HepG2 (cell line): ENCODE data around the gene KTI12. TPM values are rescaled to one million over a fixed set of nuclear protein-coding genes. Genes with fewer than 3 reads are reported as not detected.

Experiments
- ADNP ChIP-seq: sonication (generic); formaldehyde crosslinking; IDR thresholded peaks from 2 replicates; pipeline ENCODE4 v1.4.0; 2020; ENCODE audit warnings: missing genetic modification reagents
- CHD4 ChIP-seq: fragments of 200-600 bp; sonication (generic); IDR thresholded peaks from 2 replicates; pipeline ENCODE4 v1.7.0; 2017; ENCODE audit warnings: mild to moderate bottlenecking, low read length, borderline replicate concordance
- KDM6A ChIP-seq: IDR thresholded peaks from 2 replicates; pipeline ENCODE4 v1.6.1; 2016; ENCODE audit warnings: low read depth
- PRMT3 ChIP-seq: sonication (generic); formaldehyde crosslinking; IDR thresholded peaks from 2 replicates; pipeline ENCODE4 v1.8.1; 2022; ENCODE audit warnings: low read depth, mild to moderate bottlenecking, moderate library complexity, missing genetic modification reagents, borderline replicate concordance
- SIN3A ChIP-seq: IDR thresholded peaks from 2 replicates; pipeline ENCODE4 v1.6.1; 2011; ENCODE audit warnings: low read depth, mild to moderate bottlenecking, control low read depth, low read length, borderline replicate concordance
- TCF12 ChIP-seq, 2 experiments: fragments of 450-650 bp in 1 of 2; sonication (generic) in 1 of 2; formaldehyde crosslinking in 1 of 2; IDR thresholded peaks; 2 replicates each; pipeline versions ENCODE4 v1.6.1 to v1.8.0; 2017 to 2022; ENCODE audit warnings: antibody characterized with exemption in 1 of 2, mild to moderate bottlenecking in 1 of 2, missing genetic modification reagents in 1 of 2, moderate library complexity in 1 of 2
- ZNF143 ChIP-seq: sonication (generic); formaldehyde crosslinking; IDR thresholded peaks from 2 replicates; pipeline ENCODE4 v1.4.0; 2020; ENCODE audit warnings: missing genetic modification reagents
- ZNF34 ChIP-seq: sonication (generic); formaldehyde crosslinking; IDR thresholded peaks from 2 replicates; pipeline ENCODE4 v1.4.0; 2020; ENCODE audit warnings: mild to moderate bottlenecking, missing genetic modification reagents, borderline replicate concordance
- ZNF343 ChIP-seq: sonication (generic); formaldehyde crosslinking; IDR thresholded peaks from 2 replicates; pipeline ENCODE4 v1.4.0; 2020; ENCODE audit warnings: mild to moderate bottlenecking, missing genetic modification reagents
- ZNF816 ChIP-seq: sonication (generic); formaldehyde crosslinking; IDR thresholded peaks from 2 replicates; pipeline ENCODE4 v1.8.0; 2022; ENCODE audit warnings: missing genetic modification reagents, mild to moderate bottlenecking, borderline replicate concordance
- polyA plus RNA-seq, 8 experiments: library from polyadenylated mRNA; depleted of rRNA in 3 of 8; stranded (reverse) in 7 of 8; unstranded in 1 of 8; fragments of >200 nt; fragmentation: Illumina TruSeq in 4 of 8; extraction: Trizol in 4 of 8; gene quantifications; 2 replicates each; pipeline versions ENCODE4 v1.2.1 to v1.2.3, GENCODE V29; 2011 to 2016; ENCODE audit warnings: low read depth in 4 of 8, missing spikeins in 1 of 8, mixed read lengths in 1 of 8; ENCODE audit not compliant: insufficient read depth in 1 of 8
- total RNA-seq, 5 experiments: library from RNA; depleted of rRNA; stranded (reverse); fragments of >200 nt; fragmentation: Illumina TruSeq; extraction: Trizol; gene quantifications; 2 replicates each; pipeline ENCODE4 v1.2.3, GENCODE V29; 2016; ENCODE audit warnings: low read depth in 1 of 5
- TF ChIP-seq, protein P1 (sequence below), 2 experiments: sonication (generic) in 1 of 2; formaldehyde crosslinking in 1 of 2; IDR thresholded peaks; 2 replicates each; pipeline versions ENCODE4 v1.5.1 to v1.6.1; 2011 to 2020; ENCODE audit warnings: borderline replicate concordance in 1 of 2, low read depth in 1 of 2, low read length in 1 of 2, mild to moderate bottlenecking in 1 of 2, missing genetic modification reagents in 1 of 2, moderate library complexity in 1 of 2
- TF ChIP-seq, protein P2 (sequence below): sonication (generic); formaldehyde crosslinking; IDR thresholded peaks from 2 replicates; pipeline ENCODE4 v1.4.0; 2020; ENCODE audit warnings: low read depth, mild to moderate bottlenecking, missing genetic modification reagents
- TF ChIP-seq, protein P3 (sequence below): sonication (generic); formaldehyde crosslinking; IDR thresholded peaks from one replicate; pipeline ENCODE4 v1.5.1; 2020; ENCODE audit warnings: mild to moderate bottlenecking, missing genetic modification reagents; ENCODE audit errors: not compliant biosample characterization

KTI12 gene
- total and polyA plus RNA-seq, 2 of the 13 experiments (the other 11 are each of a cell fraction or from before 2014, with no cell fraction given): 7.4 to 10.2 TPM

DNA sequence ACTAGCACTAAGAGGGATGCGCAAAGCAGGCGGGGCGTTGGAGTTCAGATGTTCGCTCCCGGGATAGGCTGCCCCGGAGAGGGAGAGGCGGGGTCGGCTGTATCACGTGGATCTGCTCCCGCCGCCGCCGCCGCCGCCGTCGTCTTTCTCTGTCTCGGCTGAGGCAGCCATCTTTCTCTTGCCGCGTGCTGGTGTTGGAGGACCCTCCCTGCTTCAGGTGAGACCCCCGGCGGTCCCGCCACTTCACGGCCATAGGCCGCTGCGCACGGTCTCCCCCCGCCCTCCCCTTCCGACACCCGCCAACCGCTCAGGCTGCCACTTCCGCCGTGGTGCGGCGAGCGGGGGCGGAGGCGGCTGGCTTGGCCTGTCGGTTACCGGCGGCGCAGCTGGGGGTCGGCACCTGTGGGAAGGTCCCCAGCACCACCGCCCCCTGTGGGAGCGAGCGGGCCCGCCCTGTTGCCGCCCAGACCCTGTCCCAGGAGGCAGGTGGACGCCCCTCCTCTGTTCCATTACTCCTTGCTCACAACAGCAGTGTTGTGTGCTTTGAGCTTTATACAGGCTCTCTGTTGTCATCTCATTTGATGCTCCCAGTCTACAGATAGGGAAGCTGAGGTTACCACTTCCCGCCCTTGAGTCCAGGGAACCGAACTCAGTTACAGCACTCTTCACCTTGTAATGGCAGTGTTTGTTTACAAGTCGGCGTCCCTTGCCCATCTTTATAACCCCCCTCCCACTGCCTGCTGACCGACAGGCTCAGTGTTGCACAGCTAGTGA, 22.7 kb upstream of the KTI12 start, which contains the start of gene BTF3L4 (continued):
- TF ChIP-seq SIN3A: peak; percentile 60; the same call in 1 of the 2 replicates
- TF ChIP-seq ZNF34 (CRISPR knock-in tag): no peak
- TF ChIP-seq CHD4: peak; percentile 18; the same call in 1 of the 2 replicates
- TF ChIP-seq PRMT3: peak; percentile 68; the same call in 1 of the 2 replicates
- TF ChIP-seq ZNF143 (CRISPR knock-in tag): peak; percentile 88
- TF ChIP-seq ADNP: 0 out of 2 replicates have a peak, but pooled peaks have one; percentile 14
- TF ChIP-seq ZNF816 (CRISPR knock-in tag): no peak
- TF ChIP-seq, protein P1, sequence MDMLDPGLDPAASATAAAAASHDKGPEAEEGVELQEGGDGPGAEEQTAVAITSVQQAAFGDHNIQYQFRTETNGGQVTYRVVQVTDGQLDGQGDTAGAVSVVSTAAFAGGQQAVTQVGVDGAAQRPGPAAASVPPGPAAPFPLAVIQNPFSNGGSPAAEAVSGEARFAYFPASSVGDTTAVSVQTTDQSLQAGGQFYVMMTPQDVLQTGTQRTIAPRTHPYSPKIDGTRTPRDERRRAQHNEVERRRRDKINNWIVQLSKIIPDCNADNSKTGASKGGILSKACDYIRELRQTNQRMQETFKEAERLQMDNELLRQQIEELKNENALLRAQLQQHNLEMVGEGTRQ (IDR thresholded peaks at IDR 0.05; ENCODE audit: low read depth, low read length): no peak
- TF ChIP-seq, protein P1 (CRISPR knock-in tag; IDR thresholded peaks at IDR 0.05; ENCODE audit: borderline replicate concordance): peak; percentile 82; the same call in 1 of the 2 replicates
- no peak for TF ChIP-seq ZNF343 (CRISPR knock-in tag)
- no peak for TF ChIP-seq TCF12 (IDR thresholded peaks at IDR 0.05)
- no peak for TF ChIP-seq TCF12 (CRISPR knock-in tag; IDR thresholded peaks at IDR 0.05)
- no peak for TF ChIP-seq KDM6A
- TF ChIP-seq, protein P2, sequence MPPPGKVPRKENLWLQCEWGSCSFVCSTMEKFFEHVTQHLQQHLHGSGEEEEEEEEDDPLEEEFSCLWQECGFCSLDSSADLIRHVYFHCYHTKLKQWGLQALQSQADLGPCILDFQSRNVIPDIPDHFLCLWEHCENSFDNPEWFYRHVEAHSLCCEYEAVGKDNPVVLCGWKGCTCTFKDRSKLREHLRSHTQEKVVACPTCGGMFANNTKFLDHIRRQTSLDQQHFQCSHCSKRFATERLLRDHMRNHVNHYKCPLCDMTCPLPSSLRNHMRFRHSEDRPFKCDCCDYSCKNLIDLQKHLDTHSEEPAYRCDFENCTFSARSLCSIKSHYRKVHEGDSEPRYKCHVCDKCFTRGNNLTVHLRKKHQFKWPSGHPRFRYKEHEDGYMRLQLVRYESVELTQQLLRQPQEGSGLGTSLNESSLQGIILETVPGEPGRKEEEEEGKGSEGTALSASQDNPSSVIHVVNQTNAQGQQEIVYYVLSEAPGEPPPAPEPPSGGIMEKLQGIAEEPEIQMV (CRISPR knock-in tag): 0 out of 2 replicates have a peak, but pooled peaks have one; percentile 33
- TF ChIP-seq, protein P3, sequence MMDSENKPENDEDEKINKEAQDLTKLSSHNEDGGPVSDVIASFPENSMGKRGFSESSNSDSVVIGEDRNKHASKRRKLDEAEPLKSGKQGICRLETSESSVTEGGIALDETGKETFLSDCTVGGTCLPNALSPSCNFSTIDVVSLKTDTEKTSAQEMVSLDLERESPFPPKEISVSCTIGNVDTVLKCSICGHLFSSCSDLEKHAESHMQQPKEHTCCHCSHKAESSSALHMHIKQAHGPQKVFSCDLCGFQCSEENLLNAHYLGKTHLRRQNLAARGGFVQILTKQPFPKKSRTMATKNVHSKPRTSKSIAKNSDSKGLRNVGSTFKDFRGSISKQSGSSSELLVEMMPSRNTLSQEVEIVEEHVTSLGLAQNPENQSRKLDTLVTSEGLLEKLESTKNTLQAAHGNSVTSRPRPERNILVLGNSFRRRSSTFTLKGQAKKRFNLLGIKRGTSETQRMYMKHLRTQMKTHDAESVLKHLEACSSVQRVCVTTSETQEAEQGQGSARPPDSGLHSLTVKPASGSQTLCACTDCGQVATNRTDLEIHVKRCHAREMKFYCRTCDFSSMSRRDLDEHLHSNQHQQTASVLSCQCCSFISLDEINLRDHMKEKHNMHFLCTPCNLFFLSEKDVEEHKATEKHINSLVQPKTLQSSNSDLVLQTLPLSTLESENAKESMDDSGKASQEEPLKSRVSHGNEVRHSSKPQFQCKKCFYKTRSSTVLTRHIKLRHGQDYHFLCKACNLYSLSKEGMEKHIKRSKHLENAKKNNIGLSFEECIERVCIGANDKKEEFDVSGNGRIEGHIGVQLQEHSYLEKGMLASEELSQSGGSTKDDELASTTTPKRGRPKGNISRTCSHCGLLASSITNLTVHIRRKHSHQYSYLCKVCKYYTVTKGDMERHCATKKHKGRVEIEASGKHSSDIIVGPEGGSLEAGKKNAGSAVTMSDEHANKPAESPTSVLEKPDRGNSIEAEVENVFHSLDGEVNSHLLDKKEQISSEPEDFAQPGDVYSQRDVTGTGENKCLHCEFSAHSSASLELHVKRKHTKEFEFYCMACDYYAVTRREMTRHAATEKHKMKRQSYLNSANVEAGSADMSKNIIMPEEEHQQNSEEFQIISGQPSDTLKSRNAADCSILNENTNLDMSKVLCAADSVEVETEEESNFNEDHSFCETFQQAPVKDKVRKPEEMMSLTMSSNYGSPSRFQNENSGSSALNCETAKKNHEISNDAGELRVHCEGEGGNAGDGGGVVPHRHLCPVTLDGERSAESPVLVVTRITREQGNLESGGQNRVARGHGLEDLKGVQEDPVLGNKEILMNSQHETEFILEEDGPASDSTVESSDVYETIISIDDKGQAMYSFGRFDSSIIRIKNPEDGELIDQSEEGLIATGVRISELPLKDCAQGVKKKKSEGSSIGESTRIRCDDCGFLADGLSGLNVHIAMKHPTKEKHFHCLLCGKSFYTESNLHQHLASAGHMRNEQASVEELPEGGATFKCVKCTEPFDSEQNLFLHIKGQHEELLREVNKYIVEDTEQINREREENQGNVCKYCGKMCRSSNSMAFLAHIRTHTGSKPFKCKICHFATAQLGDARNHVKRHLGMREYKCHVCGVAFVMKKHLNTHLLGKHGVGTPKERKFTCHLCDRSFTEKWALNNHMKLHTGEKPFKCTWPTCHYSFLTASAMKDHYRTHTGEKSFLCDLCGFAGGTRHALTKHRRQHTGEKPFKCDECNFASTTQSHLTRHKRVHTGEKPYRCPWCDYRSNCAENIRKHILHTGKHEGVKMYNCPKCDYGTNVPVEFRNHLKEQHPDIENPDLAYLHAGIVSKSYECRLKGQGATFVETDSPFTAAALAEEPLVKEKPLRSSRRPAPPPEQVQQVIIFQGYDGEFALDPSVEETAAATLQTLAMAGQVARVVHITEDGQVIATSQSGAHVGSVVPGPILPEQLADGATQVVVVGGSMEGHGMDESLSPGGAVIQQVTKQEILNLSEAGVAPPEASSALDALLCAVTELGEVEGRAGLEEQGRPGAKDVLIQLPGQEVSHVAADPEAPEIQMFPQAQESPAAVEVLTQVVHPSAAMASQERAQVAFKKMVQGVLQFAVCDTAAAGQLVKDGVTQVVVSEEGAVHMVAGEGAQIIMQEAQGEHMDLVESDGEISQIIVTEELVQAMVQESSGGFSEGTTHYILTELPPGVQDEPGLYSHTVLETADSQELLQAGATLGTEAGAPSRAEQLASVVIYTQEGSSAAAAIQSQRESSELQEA (CRISPR knock-in tag): no peak
